SW 1271 (cell line): Measurements from ENCODE around the gene PLA2G3.

Experiments used
- DNase-seq, 2 experiments: peaks; one replicate each; lab custom pipeline; 2025; lab: John Stamatoyannopoulos, UW

Gene PLA2G3

DNA sequence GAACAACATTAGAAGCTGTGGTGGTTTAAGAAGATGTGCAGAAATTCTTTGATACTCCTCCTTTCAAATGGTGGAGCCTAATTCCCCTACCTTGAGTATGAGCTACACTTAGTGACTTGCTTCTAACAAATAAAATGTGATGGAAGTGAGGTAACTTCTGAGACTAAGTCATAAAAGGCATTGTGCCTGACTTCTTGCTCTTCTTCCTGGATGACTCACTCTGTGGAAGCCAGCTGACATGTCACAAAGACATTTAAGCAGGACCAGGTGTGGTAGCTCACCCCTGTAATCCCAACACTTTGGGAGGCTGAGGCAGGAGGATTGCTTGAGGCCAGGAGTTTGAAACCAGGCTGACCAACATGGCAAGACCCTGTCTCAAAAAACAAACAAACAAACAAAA is 3.9 kb upstream of the PLA2G3 start:
- DNase-seq: peak in 1 of 2 experiments; percentile 22

DNA sequence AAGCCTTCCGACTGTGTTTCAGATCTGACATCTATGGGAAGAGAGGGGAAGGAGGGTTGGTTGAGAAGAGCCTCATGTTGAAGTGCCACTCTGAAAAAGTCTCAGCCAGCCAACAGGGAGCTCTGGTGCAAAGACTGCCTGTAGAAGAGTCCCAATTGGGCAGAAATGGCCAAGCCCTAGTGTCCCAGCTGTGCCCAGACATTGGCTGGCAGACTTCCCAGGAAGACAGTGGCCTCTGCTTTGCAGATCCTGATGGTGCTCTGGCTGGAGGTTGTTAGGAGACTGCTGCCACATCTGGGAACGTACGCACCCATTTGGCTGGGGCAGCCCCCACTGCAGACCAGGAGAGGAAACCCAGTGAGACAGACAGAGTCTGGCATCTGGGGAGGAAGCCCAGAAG is 3.2 kb upstream of the PLA2G3 start:
- no peak for DNase-seq

DNA sequence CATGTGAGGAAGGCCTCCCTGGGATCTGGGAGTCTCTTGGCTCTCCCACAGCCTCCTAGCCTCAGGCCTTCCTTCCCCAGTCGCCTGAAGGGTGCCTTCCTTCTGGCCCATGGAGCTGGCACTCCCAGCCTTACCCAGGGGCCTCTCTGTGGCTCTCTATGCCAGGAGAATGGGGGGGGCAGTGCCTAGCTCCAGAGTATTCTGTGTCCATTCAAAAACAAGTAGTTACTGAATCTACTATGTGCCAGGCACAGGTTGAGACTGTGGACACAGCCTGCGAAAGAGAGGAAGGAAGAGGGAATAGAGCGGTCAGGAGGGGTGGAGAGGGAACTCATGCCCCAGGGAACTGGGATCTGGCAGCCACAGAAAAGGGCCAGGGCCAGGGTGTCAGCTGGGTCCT is 2.7 kb upstream of the PLA2G3 start:
- no peak for DNase-seq

DNA sequence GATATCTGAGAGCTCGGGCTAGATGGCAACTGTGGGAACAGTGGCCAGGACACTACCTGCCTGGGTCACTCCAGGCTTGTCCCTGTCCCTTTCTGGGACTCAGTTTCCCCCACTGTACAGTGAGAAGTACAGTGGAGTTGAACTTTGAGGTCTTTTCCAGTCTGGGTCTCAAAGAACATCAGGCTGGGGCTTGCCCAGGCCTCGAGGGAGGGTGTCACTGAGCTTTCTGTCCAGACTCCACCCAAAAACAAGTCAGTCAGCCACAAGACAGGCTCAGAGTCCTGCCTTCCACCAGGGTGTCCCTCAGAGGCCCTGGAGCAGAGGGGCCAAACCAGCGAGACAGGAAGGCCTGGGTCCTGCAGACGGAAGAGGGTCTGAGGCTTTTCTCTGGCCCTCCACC is 2.0 kb upstream of the PLA2G3 start:
- no peak for DNase-seq

GRCh38 chr22:31141551-31141950 is 1.2 kb upstream of the PLA2G3 start:
- no peak for DNase-seq

DNA sequence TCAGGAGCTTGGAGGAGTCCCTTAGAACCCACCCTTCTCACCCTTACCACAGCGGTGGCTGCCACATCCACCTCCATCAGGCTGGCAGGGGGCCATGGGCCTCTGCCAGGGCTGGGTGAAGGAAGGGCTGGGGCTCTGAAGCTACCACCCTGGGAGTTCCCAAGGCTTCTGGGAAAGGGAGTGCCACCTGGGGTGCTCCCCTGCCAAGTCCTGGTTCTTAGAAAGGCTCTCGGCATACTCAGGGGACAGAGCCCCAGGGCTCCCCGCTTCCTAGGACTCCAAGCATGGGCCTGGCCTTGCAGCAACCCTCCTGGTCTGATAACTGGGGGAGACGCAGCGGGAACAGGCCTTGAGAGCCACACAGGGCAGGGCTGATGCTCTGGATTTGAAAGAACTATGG is 438 bp upstream of the PLA2G3 start:
- no peak for DNase-seq

DNA sequence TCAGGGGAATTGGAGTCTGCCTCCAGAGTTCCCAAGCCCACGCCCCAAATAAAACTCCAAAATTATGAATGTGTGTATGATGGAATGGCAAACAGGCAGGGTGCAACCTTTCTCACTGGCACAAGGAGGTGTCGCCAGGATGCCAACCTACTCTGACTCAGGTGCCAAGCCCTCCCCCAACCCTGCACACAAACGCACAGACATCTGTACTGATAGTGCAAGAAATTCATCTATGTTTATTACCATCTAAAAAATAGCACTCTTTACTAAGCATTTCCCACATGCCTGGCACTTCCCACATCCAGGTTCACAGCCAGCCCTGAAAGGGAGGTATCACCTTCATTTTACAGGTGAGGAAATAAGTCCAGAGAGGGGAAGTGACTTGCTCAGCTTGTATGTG is 1.2 kb downstream of the PLA2G3 start:
- DNase-seq: no peak

- DNase-seq: no peak
Observed at GRCh38 chr22:31138126-31138525, 2.2 kb downstream of the PLA2G3 start.

- DNase-seq: no peak
Observed at GRCh38 chr22:31137721-31138120, 2.6 kb downstream of the PLA2G3 start.

DNA sequence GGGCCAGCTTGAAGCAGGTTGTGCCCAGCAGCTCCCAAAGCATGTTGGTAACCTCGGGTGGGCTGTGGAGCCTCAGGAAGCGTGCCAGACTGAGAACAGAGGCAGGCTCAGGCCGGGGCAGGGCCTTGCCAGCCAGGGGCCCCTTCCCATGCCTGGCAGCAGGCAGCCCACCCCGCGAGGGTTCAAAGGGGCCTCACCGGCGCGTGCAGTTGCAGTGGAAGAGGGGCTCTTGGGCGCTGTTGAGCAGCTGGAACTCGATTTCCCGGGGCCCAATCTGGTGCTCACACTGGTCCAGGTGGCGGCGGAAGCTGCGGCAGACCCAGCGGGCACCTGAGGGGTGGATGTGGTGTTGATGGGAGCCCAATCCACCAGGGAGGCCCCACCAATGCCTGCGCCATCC is 3.6 kb downstream of the PLA2G3 start:
- no peak for DNase-seq

DNA sequence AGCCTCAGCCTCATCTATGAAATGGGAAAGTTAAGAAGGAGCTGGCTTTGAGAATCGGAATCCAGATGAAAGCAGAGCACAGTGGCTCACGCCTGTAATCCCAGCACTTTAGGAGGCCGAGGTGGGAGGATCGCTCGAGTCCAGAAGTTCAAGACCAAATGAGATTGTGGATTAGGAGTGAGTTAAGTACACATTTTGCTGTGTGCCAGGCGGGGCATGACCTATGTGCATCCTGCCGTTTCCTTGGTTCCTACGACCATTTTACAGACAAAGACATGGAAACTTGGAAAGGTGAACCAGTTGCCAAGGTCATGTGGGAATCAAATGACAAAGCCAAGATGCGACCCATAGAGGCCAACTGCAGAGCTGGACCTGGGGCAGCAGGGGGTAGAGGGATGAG is 4.2 kb downstream of the PLA2G3 start:
- DNase-seq: no peak

DNA sequence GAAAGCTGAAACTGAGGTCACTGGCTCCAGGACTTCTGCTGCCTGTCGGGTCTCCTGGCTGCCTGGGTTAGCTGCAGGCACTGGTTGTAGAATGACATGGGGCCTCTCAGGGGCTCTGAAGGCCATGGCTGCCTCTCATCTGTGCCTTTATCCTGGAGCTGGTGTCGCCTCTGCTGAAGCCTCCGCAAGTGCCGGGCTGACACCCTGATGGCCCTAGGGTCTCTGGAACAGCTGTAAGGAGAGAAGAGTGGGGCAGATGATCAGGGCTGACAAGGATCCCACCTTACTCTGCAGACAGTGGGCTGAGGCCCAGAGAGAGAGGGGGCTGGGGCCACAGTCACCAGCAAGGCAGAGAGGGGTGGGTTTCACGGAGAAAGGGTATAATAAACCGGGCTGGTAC is 4.6 kb downstream of the PLA2G3 start:
- DNase-seq: no peak

GRCh38 chr22:31134688-31135087 is 5.6 kb downstream of the PLA2G3 start:
- DNase-seq: no peak

- no peak for DNase-seq
Observed at GRCh38 chr22:31133911-31134310, 6.4 kb downstream of the PLA2G3 start.

DNA sequence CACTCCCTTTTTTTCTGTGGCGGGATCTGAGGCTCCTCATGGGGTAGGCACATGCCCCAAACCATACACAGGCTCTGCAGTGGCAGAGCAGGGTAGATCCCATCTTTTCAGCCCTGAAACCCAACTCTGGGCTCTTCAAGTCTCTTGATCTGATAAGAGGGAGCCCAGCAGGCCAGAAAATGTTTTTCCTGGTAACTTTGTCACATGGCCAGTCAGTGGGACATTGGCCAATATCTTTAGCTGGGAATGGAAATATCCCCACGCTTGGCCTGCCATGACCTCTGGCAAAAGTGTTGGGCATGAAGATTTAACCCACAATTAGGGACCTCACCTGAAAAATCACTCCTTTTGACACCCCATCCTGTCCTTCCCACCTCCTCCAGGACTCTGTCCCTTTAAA is 9.4 kb downstream of the PLA2G3 start:
- no peak for DNase-seq

- DNase-seq: no peak
Observed at GRCh38 chr22:31128156-31128555, 12.2 kb downstream of the PLA2G3 start.

DNA sequence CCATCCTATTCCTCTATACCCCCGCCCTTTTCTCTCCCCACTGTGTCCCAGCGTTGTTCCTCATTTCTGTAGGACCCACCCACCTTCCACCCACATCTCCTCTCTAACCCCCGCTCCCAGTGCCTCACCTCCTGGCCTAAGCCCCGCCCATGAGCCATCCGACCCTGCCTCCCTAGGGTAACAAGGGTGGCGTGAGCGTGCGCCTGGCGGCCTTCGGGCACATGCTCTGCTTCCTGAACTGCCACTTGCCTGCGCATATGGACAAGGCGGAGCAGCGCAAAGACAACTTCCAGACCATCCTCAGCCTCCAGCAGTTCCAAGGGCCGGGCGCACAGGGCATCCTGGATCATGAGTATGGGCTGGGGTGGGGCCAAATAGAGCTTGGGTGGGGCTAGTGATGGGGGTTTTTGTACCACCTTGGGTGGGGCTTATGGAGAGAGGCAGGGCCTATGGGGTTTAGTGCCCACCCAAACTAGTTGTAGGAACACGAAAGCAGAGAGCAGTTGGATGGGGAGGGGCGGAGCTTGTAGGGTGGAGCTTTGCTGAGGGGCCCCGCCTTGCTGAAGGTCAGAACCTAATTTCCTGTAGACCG is 13.0 kb downstream of the PLA2G3 start:
- no peak for DNase-seq

GRCh38 chr22:31126869-31127175 is 13.5 kb downstream of the PLA2G3 start:
- DNase-seq: no peak

- DNase-seq: no peak
Observed at GRCh38 chr22:31126128-31126868, 14.0 kb downstream of the PLA2G3 start.

DNA sequence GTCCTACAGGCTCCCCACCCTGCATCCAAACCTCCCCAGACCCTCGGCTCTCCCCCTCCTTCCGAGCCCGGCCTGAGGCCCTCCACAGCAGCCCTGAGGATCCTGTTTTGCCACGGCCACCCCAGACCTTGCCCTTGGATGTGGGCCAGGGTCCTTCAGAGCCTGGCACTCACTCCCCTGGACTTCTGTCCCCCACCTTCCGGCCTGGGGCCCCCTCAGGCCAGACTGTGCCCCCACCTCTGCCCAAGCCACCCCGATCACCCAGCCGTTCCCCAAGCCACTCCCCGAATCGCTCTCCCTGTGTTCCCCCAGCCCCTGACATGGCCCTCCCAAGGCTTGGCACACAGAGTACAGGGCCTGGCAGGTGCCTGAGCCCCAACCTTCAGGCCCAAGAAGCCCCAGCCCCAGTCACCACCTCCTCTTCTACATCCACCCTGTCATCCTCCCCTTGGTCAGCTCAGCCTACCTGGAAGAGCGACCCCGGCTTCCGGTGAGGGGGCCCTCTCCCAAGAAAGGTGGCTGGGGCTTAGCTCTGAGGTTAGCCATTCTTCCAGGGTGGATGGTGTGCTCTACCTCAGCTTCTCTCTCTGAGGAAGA is 14.7 kb downstream of the PLA2G3 start:
- no peak for DNase-seq

DNA sequence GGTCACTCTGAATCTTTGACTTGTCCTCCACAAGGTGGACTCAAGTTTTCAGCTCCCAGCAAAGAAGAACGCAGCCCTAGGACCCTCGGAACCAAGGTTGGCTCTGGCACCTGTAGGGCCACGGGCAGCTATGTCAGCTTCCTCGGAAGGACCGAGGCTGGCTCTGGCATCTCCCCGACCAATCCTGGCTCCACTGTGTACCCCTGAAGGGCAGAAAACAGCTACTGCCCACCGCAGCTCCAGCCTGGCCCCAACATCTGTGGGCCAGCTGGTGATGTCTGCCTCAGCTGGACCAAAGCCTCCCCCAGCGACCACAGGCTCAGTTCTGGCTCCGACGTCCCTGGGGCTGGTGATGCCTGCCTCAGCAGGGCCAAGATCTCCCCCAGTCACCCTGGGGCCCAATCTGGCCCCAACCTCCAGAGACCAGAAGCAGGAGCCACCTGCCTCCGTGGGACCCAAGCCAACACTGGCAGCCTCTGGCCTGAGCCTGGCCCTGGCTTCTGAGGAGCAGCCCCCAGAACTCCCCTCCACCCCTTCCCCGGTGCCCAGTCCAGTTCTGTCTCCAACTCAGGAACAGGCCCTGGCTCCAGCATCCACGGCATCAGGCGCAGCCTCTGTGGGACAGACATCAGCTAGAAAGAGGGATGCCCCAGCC is 15.4 kb downstream of the PLA2G3 start:
- DNase-seq: no peak

DNA sequence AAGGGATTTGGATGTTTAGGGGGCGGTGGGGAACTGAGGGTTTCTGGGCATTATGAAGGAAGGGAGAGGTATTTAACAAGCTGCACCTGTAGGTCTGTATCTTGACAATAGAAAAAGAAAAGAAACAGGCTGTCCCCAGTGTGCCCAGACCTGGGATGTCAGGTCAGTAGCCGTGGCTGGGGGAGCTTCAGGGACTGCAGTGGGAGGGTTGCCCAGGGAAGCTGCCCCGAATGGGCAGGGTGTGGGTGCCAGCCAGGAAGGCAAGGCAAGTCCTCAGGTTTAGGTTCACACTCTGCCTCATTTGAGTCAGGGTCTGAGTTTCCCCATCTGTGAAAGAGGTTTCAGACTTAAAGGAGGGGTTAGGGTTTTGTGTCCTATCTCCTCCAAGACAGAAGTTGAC is 16.0 kb downstream of the PLA2G3 start:
- DNase-seq: no peak

DNA sequence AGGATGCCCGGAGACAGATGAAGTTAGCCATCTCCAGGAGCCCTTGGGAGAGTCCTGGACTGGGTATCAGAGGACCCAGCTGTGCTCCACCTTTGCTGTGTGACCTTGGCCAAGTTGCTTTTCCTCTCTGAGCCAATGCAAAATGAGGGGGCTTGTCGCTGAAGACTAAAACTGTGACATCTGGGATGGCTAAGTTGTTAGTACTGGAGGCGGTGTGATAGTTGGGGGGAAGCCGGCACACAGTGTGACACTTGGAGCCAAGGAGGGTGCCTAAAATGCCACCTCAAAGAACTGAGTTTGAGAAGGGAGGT is 17.1 kb downstream of the PLA2G3 start:
- no peak for DNase-seq
